Activated T-helper 1 cell treated with Interleukin-2 at 50 U/mL for 16 hours (primary cell): Measurements from ENCODE around the gene ZSCAN18.

Experiments used
- DNase-seq: peaks from one replicate; pipeline ENCODE4 v3.0.0-alpha.2; 2020; ENCODE audit warnings: low read depth

ZSCAN18 gene

GRCh38 chr19:58044886-58045285, 53.1 kb downstream of the ZSCAN18 start:
- no peak for DNase-seq

- DNase-seq: no peak
Measured at GRCh38 chr19:58044391-58044790, 53.6 kb downstream of the ZSCAN18 start.

- no peak for DNase-seq
Measured at GRCh38 chr19:58042495-58043340, 55.3 kb downstream of the ZSCAN18 start.

- DNase-seq: no peak
Measured at GRCh38 chr19:58040751-58041525, 57.1 kb downstream of the ZSCAN18 start.

- no peak for DNase-seq
Measured at GRCh38 chr19:58038688-58039204, 59.3 kb downstream of the ZSCAN18 start.

GRCh38 chr19:58037927-58038687, 59.9 kb downstream of the ZSCAN18 start:
- DNase-seq: no peak

GRCh38 chr19:58035863-58036262, 62.2 kb downstream of the ZSCAN18 start:
- DNase-seq: no peak

GRCh38 chr19:58034477-58034793, 63.6 kb downstream of the ZSCAN18 start:
- no peak for DNase-seq
